HS-27A (cell line): ENCODE results near the gene CRYBB2.
"Not testable (repeated sequence)": the region's sequence is repeated elsewhere in the genome, so short reads cannot be mapped to it uniquely, and the experiment has no call there.

Source experiments
- DNase-seq: peaks from one replicate; pipeline ENCODE4 v3.0.0-alpha.2; 2012; ENCODE audit warnings: low read depth, missing footprints

The CRYBB2 gene

GRCh38 chr22:25219211-25219689, at the start of gene CRYBB2:
CRYBB2 (plus strand) TSS chr22:25219639; CDS start chr22:25221430, 1,791 bp downstream.
- DNase-seq: no peak

- DNase-seq: no peak
These were observed 48.9 kb upstream of the CRYBB2 start for GRCh38 chr22:25170426-25170980.

- DNase-seq: no peak
These were observed 47.3 kb upstream of the CRYBB2 start for GRCh38 chr22:25172153-25172552.

- DNase-seq: no peak
These were observed 45.1 kb upstream of the CRYBB2 start for GRCh38 chr22:25174156-25174887.

GRCh38 chr22:25174888-25175411, 44.5 kb upstream of the CRYBB2 start:
- no peak for DNase-seq

- DNase-seq: no peak
These were observed 43.3 kb upstream of the CRYBB2 start for GRCh38 chr22:25176175-25176574.

- DNase-seq: no peak
These were observed 42.6 kb upstream of the CRYBB2 start for GRCh38 chr22:25176799-25177198.

GRCh38 chr22:25177226-25177625, 42.2 kb upstream of the CRYBB2 start:
- DNase-seq: no peak

- no peak for DNase-seq
These were observed 41.5 kb upstream of the CRYBB2 start for GRCh38 chr22:25177895-25178294.

- not testable (repeated sequence) for DNase-seq
These were observed 41.1 kb upstream of the CRYBB2 start for GRCh38 chr22:25178348-25178747.

- not testable (repeated sequence) for DNase-seq
These were observed 40.4 kb upstream of the CRYBB2 start for GRCh38 chr22:25178869-25179631.

GRCh38 chr22:25182131-25183110, 37.0 kb upstream of the CRYBB2 start:
- DNase-seq: no peak

GRCh38 chr22:25183949-25184619, 35.4 kb upstream of the CRYBB2 start:
- DNase-seq: no peak

GRCh38 chr22:25186140-25186539, 33.3 kb upstream of the CRYBB2 start:
- DNase-seq: no peak

GRCh38 chr22:25187469-25187868, 32.0 kb upstream of the CRYBB2 start:
- DNase-seq: no peak

GRCh38 chr22:25192406-25192805, 27.0 kb upstream of the CRYBB2 start:
- no peak for DNase-seq

GRCh38 chr22:25193130-25193529, 26.3 kb upstream of the CRYBB2 start:
- no peak for DNase-seq

GRCh38 chr22:25193548-25193947, 25.9 kb upstream of the CRYBB2 start:
- DNase-seq: no peak

GRCh38 chr22:25196326-25196725, 23.1 kb upstream of the CRYBB2 start:
- no peak for DNase-seq

- DNase-seq: no peak
These were observed 22.1 kb upstream of the CRYBB2 start for GRCh38 chr22:25197340-25197739.
